ENCODE data around the gene CLEC4D.

DNA sequence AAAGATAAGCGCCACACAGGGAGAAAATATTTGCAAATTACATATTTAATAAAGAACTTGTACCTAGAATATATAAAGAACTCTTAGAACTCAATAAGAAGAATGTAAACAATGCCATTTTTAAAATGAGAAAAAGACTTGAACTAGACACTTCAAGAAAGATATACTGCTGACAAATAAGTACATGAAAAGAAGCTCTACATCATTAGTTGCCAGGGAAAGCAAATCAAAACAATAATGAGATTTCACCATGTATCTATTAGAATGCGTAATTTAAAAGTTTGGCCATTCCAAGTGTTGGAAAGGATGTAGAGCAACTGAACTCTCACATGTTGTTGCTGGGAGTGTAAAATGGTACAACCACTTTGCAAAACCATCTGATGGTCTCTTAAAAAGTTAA is 34.3 kb downstream of the CLEC4D start:
- TF ChIP-seq EZH2 (IDR thresholded peaks at IDR 0.05; ENCODE audit: insufficient read depth, poor library complexity, severe bottlenecking) (no peak), EZH2phosphoT487 (IDR thresholded peaks at IDR 0.05; ENCODE audit: insufficient read depth, low read depth) (no peak)

All from GM23248 (cell line).